HG03521 (cell line): Measurements from ENCODE around the gene CSPG5.

Experiments used
- ATAC-seq: cut with Tn5 transposase; IDR thresholded peaks from one replicate; pipeline ENCODE4 v1.9.1; 2021; ENCODE audit warnings: mild to moderate bottlenecking, moderate library complexity; ENCODE audit not compliant: unreplicated experiment

CSPG5 gene

GRCh38 chr3:47578691-47579632 is at the start of gene CSPG5:
Gene CSPG5, minus strand, starts transcription at chr3:47578865. Its CDS starts 172 bp downstream, at chr3:47578693.
- no peak for ATAC-seq

- ATAC-seq = no peak
These were observed 49.8 kb upstream of the CSPG5 start for GRCh38 chr3:47628426-47628825.

GRCh38 chr3:47622671-47623461 is 44.2 kb upstream of the CSPG5 start:
- no peak for ATAC-seq

- ATAC-seq = no peak
These were observed 38.7 kb upstream of the CSPG5 start for GRCh38 chr3:47617086-47618010.

GRCh38 chr3:47614788-47615187 is 36.1 kb upstream of the CSPG5 start:
- no peak for ATAC-seq

- no peak for ATAC-seq
These were observed 35.1 kb upstream of the CSPG5 start for GRCh38 chr3:47613722-47614121.

- no peak for ATAC-seq
These were observed 34.2 kb upstream of the CSPG5 start for GRCh38 chr3:47612879-47613278.

GRCh38 chr3:47612178-47612577 is 33.5 kb upstream of the CSPG5 start:
- no peak for ATAC-seq

- ATAC-seq = no peak
These were observed 32.9 kb upstream of the CSPG5 start for GRCh38 chr3:47611576-47611975.

GRCh38 chr3:47610583-47610982 is 31.9 kb upstream of the CSPG5 start:
- no peak for ATAC-seq

- no peak for ATAC-seq
These were observed 28.7 kb upstream of the CSPG5 start for GRCh38 chr3:47607335-47607734.

- no peak for ATAC-seq
These were observed 27.5 kb upstream of the CSPG5 start for GRCh38 chr3:47606165-47606564.

GRCh38 chr3:47605652-47606051 is 27.0 kb upstream of the CSPG5 start:
- no peak for ATAC-seq

- ATAC-seq = no peak
These were observed 25.5 kb upstream of the CSPG5 start for GRCh38 chr3:47604145-47604544.

- no peak for ATAC-seq
These were observed 24.7 kb upstream of the CSPG5 start for GRCh38 chr3:47603332-47603731.

GRCh38 chr3:47601281-47601680 is 22.6 kb upstream of the CSPG5 start:
- no peak for ATAC-seq

- ATAC-seq = no peak
These were observed 16.1 kb upstream of the CSPG5 start for GRCh38 chr3:47594792-47595191.

- ATAC-seq = no peak
These were observed 13.6 kb upstream of the CSPG5 start for GRCh38 chr3:47592066-47592795.

GRCh38 chr3:47590216-47590615 is 11.6 kb upstream of the CSPG5 start:
- no peak for ATAC-seq

GRCh38 chr3:47588587-47588986 is 9.9 kb upstream of the CSPG5 start:
- no peak for ATAC-seq
